Measurements from ENCODE around the gene HM13.
"Not testable (repeated sequence)": the region's sequence is repeated elsewhere in the genome, so short reads cannot be mapped to it uniquely, and the experiment has no call there.

HM13 gene

GRCh38 chr20:31542963-31543362 is 28.7 kb downstream of the HM13 start:
- DNase-seq (ENCODE audit: low read depth), result no peak

DNA sequence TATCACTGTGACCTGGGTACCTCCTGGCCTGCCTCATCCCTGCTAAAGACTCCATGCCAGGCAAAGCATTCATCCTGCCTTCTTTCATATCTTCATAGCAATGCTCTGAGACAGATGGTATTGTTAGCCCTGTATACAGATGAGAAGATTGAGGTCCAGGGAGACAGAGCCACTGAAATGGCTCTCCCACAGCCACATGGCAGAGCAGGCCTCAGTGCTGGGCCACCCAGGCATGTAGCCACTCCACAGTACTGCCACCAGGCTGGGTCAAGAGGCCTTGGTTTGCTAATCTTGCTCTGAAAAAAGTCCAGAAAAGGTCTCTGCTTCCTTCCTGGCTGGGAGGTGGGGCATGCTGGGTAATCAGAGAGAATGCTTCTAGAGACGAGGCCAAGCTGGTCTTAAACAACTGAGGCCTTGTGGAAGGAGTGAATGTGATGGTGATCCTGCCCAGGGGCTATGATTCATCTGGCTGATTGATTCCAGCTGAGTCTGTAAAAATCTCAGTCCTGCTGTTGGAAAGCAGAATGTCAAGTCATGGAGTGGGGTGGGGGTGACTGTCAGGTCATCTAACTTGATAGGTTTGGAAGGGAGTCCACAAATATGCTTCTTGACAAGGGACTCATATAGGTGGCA is 29.8 kb downstream of the HM13 start:
- DNase-seq (ENCODE audit: low read depth), result peak; percentile 97

DNA sequence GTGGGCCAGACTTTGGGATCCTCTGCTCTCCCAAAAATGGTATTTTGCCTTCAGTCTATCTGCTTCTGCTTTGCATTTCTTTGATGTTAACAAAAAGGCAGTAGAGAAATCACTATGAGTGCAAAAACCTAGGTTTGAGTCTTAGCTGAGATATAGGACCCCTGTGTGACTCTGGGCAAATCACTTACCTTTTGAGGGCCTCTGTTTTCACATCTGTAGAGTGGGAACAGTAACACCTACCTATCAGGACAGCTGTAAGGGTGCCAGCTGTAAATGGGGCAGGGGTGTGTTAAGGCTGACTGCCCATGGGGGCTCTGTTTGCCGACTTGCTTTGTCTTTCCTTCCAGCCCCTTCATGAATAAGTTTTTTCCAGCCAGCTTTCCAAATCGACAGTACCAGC is 30.4 kb downstream of the HM13 start:
- DNase-seq (ENCODE audit: low read depth), result no peak

DNA sequence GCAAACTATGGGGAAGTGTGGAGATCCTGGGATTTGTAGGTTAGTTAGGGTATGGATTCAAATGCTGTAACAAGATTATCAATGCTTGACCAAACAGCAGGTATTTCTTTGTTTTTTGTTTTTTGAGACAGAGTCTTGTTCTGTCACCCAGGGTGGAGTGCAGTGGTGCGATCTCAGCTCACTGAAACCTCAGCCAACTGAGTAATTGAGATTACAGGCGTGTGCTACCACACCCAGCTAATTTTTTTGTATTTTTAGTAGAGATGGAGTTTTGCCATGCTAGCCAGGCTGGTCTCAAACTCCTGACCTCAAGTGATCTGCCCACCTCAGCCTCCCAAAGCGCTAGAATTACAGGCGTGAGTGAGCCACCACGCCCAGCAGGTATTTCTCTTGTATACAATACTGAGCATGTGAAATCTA is 31.4 kb downstream of the HM13 start:
- not testable (repeated sequence) for DNase-seq (ENCODE audit: low read depth)

- peak; percentile 91 for DNase-seq (ENCODE audit: low read depth)
These were observed 32.9 kb downstream of the HM13 start for GRCh38 chr20:31547017-31547675.

DNA sequence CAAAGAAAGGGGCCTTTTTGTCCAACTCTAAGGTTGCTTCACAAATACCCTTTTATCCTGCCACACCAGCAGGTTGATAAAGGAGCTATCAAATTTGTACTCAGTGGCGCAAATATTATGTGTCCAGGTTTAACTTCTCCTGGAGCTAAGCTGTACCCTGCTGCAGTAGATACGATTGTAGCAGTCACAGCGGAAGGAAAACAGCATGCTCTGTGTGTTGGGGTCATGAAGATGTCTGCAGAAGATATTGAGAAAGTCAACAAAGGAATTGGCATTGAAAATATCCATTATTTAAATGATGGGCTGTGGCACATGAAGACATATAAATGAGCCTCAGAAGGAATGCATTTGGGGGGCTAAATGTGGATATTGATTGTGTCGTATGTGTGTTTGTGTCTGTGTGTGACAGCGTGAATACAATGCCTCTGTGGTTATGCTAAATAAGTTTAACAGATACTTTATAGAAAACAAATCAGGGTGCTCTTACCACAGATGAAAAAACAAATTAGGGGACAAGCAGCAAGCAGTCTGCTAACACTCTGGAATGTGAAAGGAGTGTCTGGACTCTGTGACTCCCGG is 33.6 kb downstream of the HM13 start:
- DNase-seq (ENCODE audit: low read depth), result no peak

- no peak for DNase-seq (ENCODE audit: low read depth)
These were observed 34.7 kb downstream of the HM13 start for GRCh38 chr20:31548820-31549512.

DNA sequence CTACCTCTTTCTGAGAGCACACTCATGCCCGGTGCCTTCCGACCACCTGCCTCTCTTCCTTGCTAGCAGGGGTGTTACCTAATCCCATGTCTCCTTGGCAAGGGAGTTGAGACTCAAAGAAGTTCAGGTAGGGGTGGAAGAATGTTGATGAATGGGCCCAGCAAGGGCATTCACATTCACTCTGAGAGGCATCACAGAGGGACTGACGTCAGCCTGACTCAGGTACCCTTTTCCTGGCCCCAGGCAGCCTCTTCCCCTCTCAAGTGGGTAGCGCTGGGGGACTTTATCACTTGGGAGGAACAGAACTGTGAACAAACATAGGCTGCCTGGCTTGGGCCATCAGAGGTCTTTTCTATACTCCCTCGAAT is 35.3 kb downstream of the HM13 start:
- no peak for DNase-seq (ENCODE audit: low read depth)

DNA sequence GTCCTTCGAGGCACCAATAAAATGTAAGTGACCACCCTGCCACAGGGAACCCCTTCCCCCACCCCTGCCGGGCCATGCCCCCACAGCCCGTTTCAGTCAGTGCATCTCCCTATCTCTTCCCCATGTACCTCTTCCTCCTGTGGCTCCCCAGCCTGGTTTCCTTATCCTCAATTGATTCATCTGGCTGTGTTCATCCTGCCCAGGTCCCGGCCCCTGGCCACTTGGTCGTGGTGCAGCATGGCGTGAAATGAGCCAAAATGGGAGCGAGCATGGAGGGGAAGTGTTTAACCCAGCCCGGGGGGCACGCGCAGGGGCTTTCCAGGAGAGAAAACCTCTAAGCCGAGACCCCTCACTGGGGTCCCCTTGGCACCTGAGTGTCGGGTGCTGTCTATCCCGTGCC is 35.9 kb downstream of the HM13 start:
- DNase-seq (ENCODE audit: low read depth), result no peak

- peak; percentile 82 for DNase-seq (ENCODE audit: low read depth)
These were observed 37.2 kb downstream of the HM13 start for GRCh38 chr20:31551163-31552081.

DNA sequence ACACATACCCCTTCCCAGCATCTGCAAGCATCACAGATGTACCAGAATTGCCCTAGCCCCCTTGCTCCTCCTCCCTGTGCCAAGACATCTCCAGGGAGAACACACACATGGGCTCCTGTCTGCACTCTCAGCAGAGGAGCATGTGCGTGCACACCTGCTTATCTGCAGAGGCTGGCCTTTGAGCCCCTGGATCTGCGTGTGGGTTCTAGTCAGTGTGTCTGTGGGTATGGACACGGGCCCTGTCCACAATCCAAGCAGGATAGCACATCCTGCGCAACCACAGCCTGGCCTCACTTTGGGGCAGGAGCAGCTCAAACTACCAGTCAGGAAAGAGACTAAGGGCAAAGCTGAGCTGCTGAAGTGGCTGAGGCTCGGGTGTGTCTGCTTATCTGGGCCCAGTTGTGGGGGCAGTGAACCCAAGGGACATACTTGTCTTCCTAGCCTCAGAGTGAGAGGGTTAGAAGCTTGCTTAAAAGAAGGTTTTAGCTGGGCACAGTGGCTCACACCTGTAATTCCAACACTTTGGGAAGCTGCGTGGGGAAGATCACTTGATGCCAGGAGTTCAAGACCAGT is 41.0 kb downstream of the HM13 start:
- no peak for DNase-seq (ENCODE audit: low read depth)

- peak; percentile 69 for DNase-seq (ENCODE audit: low read depth)
These were observed 45.5 kb downstream of the HM13 start for GRCh38 chr20:31559704-31560093.

GRCh38 chr20:31560094-31560745 is 46.0 kb downstream of the HM13 start:
- DNase-seq (ENCODE audit: low read depth), result peak; percentile 91

- peak; percentile 97 for DNase-seq (ENCODE audit: low read depth)
These were observed 46.7 kb downstream of the HM13 start for GRCh38 chr20:31560746-31561598.

DNA sequence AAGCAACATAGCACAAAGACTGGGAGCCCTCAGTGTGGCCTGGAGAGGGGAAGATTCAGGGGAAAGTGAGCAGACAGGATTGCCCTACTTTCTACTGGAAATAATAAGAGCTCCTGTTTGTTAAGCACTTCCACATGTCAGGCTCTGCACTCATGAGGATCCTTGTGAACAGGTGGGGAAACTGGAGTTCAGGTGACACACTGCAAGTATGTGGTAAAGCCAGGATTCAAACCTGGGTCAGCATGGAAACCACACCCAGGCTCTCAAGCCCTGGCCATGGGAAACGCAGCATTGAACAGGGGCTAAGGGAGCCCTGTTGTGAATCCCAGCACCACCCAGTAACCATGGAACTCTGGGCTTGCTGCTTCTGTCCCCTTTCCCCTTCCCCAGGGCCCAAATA is 48.0 kb downstream of the HM13 start:
- no peak for DNase-seq (ENCODE audit: low read depth)

DNA sequence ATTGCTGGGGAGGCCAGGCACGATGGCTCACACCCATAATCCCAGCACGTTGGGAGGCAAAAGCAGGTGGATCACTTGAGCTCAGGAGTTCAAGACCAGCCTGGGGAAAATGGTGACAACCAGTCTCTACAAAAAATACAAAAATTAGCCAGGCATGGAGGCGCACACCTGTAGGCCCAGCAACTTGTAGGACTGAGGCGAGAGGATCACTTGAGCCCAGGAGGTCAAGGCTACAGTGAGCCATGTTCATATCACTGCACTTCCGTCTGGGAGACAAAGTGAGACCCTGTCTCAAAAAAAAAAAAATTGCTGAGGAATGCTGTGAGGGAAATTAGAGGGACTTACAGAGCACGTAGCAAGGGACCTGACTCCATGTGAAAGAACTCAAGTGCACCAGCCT is 50.0 kb downstream of the HM13 start:
- no peak for DNase-seq (ENCODE audit: low read depth)

DNA sequence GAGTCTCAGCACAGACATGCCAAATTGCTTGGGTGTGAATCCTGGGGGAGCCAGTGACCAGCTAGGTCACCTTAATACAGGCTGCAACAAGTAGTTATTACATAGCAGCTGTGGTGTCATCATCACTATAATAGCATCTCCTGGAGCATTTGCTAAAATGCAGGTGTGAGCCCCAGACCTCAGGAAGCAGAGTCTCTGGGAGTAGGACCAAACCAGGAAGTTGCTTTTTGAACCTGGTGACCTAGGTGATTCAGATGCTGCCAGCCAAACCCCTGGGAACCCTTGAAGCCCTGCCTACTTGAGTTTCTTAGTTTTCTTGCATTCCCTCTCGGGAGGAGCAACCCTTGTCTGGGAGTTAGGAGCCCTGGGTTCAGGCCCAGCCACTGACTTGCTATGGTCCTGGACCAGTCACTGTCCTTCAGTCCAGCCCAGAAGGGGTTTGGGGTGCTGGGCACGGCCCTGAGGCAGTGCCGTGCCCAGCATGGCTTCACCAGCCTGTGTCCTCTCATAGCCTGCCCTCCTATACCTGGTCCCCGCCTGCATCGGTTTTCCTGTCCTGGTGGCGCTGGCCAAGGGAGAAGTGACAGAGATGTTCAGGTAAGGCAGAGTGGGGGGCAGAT is 51.6 kb downstream of the HM13 start:
- DNase-seq (ENCODE audit: low read depth), result no peak

GRCh38 chr20:31566319-31566657 is 52.0 kb downstream of the HM13 start:
- DNase-seq (ENCODE audit: low read depth), result no peak

DNA sequence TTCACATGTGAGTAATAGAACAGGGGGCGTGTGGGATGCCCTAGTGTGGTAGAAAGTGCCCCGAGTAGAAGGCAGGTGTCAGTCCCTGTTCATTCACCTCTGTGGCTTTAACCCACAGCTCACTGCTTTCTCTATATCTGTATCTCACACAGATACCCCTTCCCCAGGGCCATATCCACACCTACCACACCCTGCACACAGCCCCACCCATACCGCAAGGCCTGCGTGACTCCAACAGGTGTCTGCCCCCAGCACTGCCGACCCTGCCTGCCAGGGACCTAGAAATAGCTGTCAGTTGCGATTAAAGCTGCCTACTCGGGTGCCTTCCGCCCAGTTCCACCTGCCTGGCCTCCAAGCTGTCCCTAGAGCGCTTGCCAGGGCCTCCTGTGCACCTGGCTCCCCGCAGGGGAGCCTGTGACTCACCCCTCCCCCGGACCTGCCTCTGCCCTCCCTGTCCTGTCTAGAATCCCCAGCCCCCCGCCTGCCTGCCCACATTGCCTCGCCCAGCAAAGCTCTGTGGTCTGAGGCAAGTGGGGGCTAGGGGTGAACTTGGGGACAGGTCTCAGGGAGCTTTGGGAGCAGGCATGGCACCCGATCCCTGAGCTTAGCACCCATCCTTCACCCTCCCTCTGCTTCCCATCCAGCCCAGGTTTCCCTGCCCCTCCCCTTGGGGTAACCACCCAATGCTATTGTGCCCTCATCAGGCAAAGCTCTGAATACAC is 52.6 kb downstream of the HM13 start:
- DNase-seq (ENCODE audit: low read depth), result no peak
